ENCODE results near the gene KLK3.

KLK3 gene

DNA sequence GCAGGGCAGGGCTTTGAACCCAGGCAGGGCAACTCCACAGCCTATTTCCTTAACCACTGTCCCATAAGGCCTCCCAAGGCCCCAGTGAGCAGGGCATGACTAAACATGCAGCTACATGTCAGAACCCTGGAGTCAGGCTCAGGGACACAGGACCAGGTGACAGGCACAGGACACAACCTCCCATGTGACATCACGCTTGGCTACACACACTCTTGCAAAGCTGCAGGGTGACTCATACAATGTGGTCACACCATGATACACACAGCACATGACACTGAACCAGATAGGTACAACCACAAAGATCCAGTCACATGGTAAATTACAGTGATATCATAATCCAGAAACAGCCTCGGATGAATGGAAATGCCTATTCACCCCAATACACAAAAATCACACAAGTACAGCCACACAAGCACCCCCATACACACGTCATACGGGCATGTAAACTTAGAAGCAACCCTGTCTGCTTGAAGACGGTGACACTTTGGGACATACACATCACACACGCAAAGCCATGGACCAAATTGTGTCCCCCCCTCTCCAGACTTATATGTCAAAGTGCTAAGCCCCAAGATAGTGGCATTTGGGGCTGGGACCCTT lies 42.0 kb downstream of the KLK3 start:
- no peak for DNase-seq (ENCODE audit: low read depth in 2 of 2, low spot score in 1 of 2)

DNA sequence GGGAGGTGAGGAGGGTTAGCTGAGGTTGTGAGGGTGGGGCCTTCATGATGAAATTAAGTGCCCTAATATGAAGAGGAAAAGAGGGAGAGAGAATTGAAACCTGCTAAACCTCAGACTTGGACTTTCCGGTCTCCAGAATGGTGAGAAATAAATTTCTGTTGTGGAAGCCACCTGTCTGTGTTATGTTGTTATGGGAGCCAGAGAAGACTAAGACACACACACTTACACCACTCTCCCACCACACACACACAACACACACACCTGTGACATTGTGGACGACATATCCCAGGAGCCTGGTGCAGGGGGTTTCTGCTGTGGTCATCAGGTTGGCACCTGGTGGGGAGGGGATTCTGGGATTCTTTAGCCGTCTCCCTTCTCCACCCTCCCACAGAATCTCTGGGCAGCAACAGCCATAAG lies 42.5 kb downstream of the KLK3 start:
- no peak for DNase-seq (ENCODE audit: low read depth in 2 of 2, low spot score in 1 of 2)

DNA sequence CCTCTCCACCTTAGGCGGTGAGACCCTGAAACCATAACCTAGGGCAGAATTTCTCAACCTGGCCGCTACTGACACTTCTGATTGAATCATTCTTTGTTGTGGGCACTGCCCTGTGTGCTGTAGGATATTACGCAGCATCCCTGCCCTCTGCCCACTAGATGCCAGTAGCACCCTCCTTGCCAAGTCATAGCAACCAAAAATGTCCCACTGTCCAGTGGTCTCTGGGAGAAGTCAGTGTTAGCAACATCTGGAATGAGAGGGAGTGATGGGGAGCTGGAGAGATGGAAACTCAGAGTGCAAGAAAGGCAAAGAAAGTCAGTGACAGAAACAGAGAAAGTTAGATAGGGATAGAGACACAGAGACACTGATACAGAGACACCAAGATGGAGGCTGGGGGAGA lies 42.9 kb downstream of the KLK3 start:
- DNase-seq (ENCODE audit: low read depth in 2 of 2, low spot score in 1 of 2), result no peak

DNA sequence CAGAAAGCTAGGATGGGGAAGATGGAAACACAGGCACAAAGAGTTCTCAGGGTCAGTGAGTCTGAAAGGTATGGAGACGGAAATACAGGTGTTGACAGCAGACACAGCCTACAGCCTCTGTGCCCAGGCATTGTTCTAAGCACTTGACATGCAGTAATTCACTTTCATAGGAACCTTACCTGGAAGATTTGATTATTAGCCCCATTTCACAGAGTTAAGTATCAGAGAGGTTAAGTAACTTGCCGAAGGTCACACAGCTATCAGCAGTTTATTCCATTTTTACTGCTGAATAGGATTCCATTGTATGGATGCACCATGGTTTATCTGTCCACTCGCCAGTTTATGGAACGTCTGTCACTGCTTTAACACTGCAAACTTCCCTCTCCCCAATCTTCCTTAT lies 43.3 kb downstream of the KLK3 start:
- no peak for DNase-seq (ENCODE audit: low read depth in 2 of 2, low spot score in 1 of 2)

DNA sequence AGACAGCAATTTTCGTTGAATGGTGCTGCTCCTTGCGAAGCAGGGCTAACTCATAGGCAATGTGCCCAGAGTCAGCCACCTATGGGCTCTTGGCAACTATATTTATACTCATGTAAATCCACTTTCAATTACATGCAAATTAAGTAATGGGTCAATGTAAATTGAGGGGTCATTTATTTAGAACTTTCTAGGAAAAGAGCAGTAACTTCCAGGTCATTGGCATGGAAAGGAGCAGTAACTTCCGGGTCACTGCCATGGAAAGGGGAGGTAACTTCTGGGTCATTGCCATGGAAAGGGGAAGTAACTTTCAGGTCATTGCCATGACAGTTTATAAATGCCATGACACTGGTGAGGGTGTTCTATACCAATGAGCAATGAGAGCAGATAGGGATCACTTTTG lies 44.9 kb downstream of the KLK3 start:
- no peak for DNase-seq (ENCODE audit: low read depth in 2 of 2, low spot score in 1 of 2)

DNA sequence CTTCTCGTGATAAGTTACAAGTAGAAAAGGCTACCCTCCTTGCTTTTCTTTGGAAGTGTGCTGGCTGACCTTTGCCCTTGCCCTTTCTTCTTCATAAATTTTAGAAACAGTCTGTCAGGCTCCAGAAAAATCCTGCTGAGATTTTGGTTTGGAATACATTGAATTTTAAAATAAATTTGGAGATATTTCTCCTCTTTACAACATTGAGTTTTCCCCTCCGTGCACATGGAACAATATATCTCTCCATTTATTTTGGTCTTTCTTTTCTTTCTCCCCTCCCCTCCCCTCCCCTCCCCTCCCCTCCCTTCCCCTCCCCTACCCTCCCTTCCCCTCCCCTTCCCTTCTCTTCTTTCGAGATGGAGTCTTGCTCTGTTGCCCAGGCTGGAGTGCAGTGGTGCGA lies 47.9 kb downstream of the KLK3 start:
- DNase-seq (ENCODE audit: low read depth in 2 of 2, low spot score in 1 of 2), result no peak

DNA sequence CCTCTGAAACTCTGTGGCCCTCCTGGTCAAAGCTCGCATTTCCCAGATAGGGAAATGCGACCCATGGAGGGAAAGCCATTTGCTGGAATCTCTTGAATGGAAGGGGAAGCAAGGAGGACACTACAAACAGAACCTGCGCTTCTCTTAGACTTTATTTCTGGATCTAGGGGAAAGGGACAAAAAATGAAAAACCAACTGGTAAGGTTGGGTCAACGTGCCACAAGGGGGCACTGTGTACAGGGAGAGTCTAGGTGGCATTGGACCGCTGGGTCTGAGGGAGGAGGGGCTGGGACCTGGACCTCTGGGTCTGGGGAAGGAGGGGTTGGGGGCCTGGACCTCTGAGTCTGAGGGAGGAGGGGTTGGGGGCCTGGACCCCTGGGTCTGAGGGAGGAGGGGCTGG lies 51.5 kb downstream of the KLK3 start:
- no peak for DNase-seq (ENCODE audit: low read depth in 2 of 2, low spot score in 1 of 2)

DNA sequence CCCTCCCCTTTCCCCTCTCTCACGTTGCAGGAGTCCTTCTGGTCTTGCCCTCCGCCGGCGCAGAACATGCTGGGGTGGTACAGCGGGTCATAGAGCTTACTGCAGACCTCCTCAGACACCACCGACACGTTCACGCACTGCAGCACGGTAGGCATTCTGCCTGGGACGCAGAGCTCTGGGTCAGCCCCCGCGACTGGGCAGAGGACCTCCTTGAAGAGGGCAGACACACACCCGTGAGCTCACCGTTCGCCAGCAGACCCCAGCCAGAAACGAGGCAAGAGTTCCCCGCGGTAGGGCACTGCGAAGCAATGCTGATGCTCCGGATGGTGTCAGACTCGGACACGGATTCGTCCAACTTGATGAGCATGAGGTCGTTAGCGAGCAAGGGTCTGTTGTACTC lies 53.6 kb downstream of the KLK3 start:
- no peak for DNase-seq (ENCODE audit: low read depth in 2 of 2, low spot score in 1 of 2)

DNA sequence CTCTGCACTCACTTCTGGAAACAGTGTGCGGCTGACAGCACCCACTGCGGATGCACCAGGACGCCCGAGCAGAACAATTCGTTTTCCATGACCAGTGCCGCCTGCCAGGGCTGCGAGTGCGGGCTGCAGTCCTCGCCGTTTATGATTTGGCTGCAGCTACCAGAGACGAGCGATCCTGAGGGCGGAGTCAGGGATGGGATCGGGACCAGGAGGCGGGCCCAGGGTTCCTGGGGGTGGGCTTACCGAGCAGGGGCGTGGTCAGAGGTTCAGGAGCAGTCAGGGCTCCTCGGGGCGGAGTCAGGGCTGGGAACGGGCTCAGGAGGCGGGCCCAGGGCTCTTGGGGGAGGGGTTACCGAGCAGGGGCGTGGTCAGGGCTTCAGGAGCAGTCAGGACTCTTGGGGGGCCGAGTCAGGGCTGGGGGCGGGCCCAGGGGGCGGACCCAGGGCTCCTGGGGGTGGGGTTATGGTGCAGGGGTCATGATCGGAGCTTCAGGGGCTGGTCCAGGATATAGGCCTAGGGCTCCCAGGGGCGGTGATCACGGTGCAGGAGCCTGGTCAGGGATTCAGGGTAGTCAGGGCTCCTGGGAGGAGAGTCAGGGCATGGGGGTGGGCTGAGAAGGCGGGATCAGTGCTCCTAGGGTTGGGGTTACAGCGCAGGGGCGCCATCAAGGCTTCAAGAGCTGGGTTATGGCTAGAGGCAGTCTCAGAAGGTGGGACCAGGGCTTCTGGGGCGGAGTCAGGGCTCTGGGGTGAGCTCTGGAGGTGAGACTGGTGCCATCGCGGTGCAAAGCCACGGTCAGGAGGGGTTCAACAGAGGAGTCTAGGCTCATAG lies 54.7 kb downstream of the KLK3 start:
- DNase-seq (ENCODE audit: low read depth in 2 of 2, low spot score in 1 of 2), result no peak

All from stimulated activated CD8-positive, alpha-beta memory T cell treated with anti-CD3 and anti-CD28 coated beads, Interleukin-4, amount 100 ng/mL, for 1 hour (primary cell).